ENCODE results near the gene SYNDIG1.

The SYNDIG1 gene

DNA sequence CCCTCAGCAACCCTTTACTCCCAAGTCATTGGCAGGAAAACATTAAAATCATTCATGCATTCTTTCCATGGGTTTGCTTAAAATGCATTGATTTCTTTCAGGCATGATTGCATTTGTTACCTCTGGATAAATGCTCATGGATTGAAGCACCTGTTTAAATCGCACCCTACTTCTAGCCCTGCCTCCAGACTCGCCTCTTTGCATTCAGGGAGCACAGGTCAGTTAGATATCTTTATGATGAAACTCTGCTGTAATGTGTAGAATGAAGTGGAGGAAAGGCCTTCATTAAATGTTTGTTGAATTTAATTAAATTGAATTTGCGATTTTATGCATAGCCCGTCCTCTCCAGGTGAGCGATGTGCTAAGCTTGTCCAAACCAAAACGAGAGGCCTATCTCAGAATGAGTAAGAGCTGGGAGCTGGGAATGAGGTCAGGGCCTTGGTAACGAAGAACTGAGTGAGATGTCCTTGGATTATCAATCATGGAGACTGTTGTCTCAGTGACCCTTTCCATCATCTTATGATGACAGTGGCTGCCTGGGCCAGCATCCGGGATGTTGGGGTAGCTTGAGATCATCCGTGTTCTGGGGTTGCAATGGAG, 210.1 kb downstream of the SYNDIG1 start:
- DNase-seq: no peak

GRCh38 chr20:24681634-24682495, 212.4 kb downstream of the SYNDIG1 start:
- no peak for DNase-seq

DNA sequence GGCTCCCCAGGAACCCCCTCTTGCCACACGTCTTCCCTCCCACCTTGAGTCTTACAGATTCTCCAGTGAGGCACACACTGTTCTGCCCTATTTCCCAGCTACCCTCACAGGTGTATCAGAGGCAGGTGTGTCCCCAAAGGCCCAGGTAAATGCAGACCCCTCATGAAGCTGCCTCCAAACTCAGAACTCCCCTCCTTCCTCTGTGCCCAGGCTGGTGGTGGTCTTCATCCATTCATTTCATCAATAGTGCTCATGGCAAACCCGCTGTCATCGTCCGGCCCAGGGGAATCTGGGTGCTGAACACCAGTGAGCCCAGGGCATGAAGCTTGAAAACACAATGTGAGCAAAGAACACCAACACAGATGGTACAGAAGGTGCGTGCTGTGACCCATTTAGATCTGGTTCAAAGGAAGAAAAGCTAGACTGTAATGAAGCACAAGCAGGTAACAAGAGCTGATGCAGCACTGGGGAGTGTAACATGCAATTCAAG, 213.1 kb downstream of the SYNDIG1 start:
- DNase-seq: no peak

GRCh38 chr20:24683676-24684075, 214.2 kb downstream of the SYNDIG1 start:
- DNase-seq: no peak

GRCh38 chr20:24684421-24684871, 215.0 kb downstream of the SYNDIG1 start:
- no peak for DNase-seq

DNA sequence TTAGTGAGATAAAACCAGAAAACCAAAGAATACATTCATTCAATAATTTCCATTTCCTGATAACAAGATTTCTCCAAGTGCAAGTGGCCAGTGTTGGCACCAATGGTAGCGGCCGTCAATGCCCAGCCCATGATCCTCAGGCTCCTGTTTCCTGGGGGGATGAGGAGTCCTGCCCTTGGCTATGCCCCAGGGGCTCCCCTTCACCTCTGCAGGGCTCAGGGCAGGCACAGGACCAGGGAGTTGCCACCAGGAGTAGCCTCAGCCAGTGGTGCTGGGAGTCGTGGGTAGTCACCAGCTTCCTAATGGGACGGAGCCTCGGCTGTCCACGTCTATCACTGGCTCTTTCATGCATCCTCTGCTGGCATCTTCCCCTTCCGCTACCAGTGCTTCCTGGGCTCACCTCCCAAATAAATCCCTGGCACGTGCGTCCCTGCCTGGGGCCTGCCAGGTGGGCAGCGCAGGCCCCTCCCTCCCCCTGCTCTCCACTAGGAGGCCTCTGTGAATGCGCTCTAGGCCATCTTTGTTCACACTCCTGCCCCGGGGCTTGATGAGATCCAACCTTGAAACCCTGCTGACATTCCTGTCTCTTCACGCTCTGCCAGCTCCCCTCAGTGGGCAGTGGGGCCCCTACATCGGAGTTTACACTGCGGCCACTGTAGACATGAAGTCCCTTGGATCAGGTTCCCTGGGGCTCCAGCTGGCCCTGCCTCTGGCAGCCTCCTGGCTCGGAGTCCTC, 215.7 kb downstream of the SYNDIG1 start:
- no peak for DNase-seq

GRCh38 chr20:24685736-24686135, 216.3 kb downstream of the SYNDIG1 start:
- DNase-seq: no peak

GRCh38 chr20:24686156-24686555, 216.7 kb downstream of the SYNDIG1 start:
- no peak for DNase-seq

DNA sequence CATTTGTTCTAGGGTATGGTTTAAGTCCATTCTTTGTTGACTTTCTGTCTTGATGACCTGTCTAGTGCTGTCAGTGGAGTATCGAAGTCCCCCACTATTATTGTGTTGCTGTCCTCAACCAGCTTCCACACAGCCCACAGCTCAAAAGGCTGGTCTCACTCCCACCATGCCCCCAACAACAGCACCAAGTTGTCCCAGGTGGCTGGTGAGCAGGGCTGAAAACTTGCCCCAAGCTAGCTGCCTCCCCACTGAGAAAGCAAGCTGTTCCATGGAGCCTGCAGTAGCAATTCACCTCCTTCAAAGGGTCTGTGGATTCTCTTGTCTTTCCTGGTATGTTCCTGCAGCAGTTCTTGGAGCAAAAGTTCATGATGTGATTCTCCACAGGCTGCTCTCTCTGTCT, 221.0 kb downstream of the SYNDIG1 start:
- no peak for DNase-seq

- no peak for DNase-seq
These were observed 222.5 kb downstream of the SYNDIG1 start for GRCh38 chr20:24691901-24692351.

DNA sequence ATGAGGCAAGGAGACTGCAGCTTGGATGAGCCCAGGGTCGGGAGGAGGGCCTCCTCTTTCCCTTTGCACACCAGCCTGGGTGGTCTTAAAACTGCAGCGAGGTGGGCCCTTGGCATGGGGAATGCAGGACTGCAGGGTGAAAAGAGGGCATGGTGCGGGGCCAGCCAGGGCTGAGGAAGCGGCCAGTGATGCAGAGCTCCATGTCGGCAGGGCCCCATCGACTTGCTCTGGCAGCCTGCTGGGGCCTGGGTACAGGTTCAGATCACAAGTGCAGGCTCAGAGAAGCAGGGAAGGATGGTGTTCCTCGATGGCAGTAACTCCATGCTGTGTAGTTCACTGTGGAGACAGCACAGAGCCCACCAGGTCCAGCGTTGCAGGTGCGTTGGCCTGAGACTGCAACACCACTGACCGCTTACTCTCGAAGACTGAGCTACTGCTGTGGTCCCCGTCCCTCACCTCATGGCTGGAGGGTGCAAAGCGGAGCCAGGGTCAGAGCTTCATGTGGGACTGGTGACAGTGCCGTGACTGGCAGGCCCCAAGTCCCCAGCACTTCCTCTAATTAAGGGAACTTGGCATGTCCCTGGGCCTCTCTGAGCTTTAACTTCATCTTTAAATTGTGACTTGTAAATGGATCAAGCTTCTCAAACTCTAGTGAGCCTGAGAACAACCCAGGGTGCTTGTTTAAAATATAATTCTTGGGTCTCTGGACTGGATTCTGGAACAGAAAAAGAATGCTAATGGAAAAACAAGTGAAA, 223.2 kb downstream of the SYNDIG1 start:
- no peak for DNase-seq

DNA sequence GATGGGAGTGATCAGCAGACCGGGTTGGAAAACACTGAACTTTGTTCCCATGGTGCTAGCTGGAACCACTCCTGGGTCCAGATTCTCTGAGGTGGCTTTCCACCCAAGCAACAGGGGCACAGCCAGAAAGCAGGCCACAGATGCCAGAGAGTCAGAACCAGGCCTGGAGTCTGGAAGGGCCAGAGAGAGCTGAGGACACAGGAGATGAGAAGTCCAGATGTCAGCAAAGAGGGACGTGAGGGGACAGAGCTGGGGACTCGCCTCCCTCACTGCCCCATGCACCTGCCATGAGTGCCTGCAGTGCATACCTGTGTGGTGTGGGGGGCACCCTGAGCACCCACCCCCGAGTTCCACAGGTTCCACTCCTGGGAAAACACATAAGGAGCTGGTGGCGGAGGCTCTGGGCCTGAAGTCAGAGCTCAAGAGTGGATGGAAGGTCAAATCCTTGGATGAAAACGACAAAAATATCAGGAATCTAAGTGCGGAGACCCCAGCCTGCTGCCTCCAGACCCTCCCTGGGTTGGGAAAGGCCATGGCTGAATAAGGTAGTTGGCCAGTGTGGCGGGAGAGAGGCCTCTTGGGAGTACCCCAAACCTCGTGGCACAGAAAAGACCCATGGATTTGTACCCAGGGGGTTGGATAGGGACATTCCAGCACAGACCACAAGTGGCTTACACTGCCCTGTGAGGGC, 224.2 kb downstream of the SYNDIG1 start:
- DNase-seq: no peak

GRCh38 chr20:24694157-24694726, 224.8 kb downstream of the SYNDIG1 start:
- no peak for DNase-seq

DNA sequence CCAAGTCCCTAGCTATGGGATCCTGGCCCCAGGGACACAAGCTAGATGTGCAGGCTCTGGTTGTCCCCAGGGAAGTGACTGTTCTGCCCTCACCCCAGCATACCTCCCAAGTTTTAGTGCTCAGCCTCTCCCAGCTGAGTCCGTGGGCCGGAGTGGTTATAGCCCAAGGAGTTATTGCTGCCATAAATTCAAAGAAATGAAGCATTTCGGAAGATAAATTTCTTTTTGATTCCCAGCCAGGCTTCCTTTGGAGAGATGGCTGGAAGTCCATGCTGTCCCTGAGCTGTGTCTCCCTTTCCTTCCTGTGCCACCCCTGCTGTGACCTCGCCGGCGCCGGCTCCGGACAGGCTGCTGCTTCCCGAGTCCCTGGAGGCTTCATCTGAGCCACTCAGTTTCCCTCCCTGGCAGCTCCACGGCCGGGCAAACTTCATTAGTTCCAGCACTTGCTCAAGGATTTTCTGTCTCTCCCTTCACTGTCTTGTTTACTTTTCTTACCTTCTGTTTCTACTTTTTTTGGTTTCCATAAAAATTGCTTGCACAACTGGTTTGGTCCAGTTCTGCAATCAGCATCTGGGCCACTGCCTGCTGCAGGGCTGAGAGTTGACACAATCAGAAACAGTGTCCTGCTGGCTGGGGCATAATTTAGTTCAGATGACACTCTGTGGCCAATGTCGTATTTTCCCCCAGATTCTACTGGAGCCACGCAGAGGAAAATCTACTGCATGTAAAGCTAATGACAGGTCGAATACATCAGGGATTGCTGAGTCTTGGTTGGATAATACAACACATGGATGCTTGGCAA, 225.5 kb downstream of the SYNDIG1 start:
- DNase-seq: no peak

DNA sequence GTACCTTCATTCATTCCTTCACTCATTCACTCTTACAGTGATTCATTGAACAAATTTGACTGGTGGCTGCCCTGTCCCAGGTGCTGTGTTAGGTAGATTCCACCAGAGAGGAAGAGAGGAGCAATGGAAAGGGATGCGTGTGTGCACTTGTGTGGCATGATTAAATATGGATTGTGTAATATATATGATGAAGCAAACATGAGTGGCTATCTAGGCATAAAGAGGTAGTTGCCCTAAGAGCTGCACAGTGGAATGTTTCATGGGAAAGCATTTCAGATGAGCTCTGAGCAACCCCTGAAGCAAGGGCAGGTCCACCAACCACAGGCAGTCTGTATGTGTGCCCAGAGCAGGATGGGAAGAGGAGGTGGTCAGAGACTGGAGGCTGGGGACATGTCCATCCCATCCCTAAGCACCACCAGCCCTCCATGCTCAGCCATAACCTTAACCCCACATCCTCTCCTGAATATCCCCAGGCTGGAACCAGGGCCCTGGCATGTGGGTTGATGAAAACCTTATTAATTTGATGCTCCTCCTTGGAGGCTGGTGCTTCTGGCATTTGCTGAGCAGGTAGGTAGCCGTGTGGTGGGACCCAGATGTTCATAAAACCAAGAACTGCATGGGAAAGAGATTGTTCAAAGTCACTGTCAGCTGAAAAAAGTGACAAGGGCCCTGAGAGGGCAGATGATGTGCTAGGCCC, 226.2 kb downstream of the SYNDIG1 start:
- no peak for DNase-seq

GRCh38 chr20:24696396-24696795, 227.0 kb downstream of the SYNDIG1 start:
- no peak for DNase-seq

DNA sequence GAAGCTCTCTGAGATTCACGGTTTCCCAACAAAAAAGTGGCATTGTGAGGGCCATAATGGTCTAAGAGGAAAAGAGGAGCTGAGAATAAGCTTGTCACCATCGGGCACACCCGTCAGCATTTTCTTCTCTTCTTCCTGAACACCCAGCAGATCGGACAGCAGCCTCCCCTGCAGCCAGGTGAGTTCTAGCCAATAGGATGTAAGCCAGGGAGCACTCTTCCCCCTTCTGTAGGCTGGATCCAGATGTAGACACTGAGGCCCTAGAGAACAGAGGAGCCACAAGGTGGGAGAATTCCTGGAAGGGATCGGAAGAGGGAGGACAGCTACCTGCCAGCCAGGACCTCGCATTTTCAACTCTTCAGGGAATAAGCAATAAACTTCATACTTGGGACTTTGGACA, 228.0 kb downstream of the SYNDIG1 start:
- no peak for DNase-seq

DNA sequence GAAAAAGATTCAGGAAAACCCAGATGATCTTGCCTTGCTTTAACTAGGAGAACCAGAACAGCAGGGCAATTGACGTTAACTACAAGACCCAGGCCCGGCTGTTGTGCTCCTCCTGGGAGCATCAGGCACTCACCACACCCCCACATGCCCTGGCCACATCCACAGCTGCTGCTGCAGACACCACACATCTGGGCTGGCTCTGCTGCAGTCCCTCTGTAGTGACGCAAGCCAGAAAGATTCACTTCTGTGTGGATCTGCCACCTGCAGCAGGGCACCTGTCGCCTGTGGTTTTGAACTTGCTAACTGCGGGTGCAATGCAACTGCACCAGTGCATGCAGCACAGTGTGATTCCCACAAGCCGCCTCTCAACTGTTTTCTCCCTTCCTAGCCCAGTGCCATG, 228.8 kb downstream of the SYNDIG1 start:
- DNase-seq: no peak

DNA sequence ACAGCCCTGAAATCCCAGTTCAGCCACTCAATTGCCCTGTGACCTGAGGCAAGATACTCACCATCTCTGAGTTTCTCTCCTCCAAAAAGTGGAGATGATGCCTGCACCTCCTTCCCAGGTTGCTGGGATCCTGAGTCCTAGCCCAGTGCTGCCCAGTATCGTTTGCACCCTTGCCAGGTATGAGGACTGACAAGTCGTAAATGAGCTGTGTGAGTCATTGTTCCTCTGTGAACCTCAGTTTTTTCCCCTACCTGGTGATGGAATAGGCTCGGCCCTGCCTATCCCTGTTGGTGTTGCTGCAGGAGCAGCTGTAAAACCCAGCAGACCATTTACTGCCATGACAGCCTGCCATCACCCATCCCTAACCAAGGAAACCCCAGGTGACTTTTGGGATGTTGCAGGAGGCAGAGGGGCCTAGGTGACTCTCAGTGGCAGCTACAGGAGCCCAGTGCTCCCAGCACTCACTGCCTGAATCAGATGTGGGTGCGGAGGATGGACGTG, 229.3 kb downstream of the SYNDIG1 start:
- DNase-seq: no peak
